ENCODE measurements around the gene MED9. TPM values are rescaled to one million over a fixed set of nuclear protein-coding genes. Genes with fewer than 3 reads are reported as not detected.

The MED9 gene
- polyA plus RNA-seq, 6 donors from 2014 or later, result 14.7 to 25.9 (median 18.5) TPM

DNA sequence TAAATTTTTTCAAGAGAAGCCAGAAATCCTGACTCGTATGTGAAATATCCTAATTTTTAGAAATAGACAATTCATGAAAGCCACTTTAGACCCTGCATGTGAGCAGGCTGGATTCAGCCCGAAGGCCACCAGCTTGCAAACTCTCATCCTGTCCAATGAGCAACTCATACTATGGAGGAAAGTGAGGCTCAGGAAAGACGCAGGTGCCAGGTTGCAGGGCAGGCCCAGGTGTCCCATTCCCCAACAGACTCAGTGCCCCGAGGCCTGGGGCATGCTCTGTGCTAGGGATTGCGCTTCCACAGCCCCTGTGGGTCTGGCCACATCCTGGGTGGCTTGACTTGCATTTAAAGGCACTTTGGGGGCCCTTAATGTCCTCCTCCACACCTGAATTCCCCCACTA is 36.1 kb downstream of the MED9 start:
- DNase-seq (no peak), ATAC-seq (ENCODE audit: low read depth in 2 of 2) (no peak)
- Mint-ChIP-seq H3K4me1 (peaks cover 0 to 10% (median 5%) of the 10 kb centered on the region in 3 donors), H3K27me3 (no peaks in the 10 kb centered on the region), H3K9me3 (no peaks in the 10 kb centered on the region), H3K27ac (no peak overlapping the region), H3K4me3 (no peak overlapping the region), H3K36me3 (peaks cover 0 to 5% of the 10 kb centered on the region in 2 donors)

DNA sequence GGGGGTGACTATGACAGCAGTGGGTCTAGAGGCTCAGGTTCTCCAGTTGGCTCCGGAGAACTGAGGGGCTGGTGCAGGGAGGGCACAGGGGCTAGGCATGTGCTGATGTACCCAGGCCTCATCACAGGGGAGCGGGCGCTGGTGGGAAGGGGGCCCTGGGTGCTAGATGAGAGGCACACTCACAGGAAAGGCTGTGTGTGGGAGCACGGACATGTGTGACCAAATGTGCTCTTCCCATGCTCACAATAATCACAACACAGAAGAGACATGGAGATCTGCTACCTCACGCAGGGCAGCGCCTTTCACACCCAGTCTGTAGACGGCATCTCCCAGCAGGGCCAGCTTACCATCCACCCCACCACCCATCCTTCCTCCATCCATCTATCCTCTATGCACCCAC is 36.8 kb downstream of the MED9 start:
- DNase-seq, result no peak
- H3K4me1 Mint-ChIP-seq, result peaks cover 0 to 10% (median 5%) of the 10 kb centered on the region in 3 donors
- peaks cover 0 to 5% of the 10 kb centered on the region in 2 donors for H3K36me3 Mint-ChIP-seq
- H3K9me3 Mint-ChIP-seq, result no peaks in the 10 kb centered on the region
- no peaks in the 10 kb centered on the region for H3K27me3 Mint-ChIP-seq
- H3K27ac Mint-ChIP-seq, result peak overlapping the region in 2 of 6 donors; percentile 10 to 83
- peak overlapping the region in 1 of 8 donors; percentile 36 for H3K4me3 Mint-ChIP-seq
- no peak for ATAC-seq (ENCODE audit: low read depth in 2 of 2)

DNA sequence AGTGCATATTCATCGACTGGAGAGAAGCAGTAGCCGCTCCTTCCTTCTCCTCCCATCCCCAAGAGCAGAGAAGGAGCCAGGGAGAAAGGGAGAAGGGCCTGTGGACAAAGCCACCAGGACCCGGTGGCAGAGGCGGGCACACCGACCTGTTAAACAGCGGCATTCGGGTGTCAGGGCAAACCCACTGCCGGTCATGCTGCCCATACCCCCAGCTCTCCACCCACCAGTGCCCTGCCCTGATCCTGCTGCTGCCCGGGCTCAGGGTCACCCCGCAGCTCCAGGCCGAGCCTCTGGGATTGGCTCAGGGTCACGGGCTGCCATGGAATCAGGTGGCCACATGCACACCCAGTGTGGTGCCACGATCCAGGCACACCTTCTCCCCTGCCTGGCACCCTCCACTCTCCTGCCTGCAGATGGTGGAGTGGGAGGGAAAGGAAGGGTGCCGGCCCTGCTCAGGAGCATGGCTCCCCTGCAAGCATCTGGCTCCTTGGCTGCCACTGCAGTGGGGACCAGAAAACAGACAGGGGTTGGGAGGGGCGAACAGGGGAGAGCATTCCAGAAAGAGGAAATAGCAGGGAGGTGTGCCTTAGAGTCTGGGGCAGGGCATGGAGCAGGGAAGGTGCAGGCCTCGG is 37.7 kb downstream of the MED9 start:
- no peaks in the 10 kb centered on the region for H3K27me3 Mint-ChIP-seq
- DNase-seq (no peak), ATAC-seq (ENCODE audit: low read depth in 2 of 2) (no peak)
- H3K36me3 Mint-ChIP-seq, result peaks cover 0 to 5% of the 10 kb centered on the region in 2 donors
- peaks cover 0 to 10% (median 5%) of the 10 kb centered on the region in 3 donors for H3K4me1 Mint-ChIP-seq
- no peaks in the 10 kb centered on the region for H3K9me3 Mint-ChIP-seq
- H3K4me3 Mint-ChIP-seq, result no peak overlapping the region
- H3K27ac Mint-ChIP-seq, result no peak overlapping the region

DNA sequence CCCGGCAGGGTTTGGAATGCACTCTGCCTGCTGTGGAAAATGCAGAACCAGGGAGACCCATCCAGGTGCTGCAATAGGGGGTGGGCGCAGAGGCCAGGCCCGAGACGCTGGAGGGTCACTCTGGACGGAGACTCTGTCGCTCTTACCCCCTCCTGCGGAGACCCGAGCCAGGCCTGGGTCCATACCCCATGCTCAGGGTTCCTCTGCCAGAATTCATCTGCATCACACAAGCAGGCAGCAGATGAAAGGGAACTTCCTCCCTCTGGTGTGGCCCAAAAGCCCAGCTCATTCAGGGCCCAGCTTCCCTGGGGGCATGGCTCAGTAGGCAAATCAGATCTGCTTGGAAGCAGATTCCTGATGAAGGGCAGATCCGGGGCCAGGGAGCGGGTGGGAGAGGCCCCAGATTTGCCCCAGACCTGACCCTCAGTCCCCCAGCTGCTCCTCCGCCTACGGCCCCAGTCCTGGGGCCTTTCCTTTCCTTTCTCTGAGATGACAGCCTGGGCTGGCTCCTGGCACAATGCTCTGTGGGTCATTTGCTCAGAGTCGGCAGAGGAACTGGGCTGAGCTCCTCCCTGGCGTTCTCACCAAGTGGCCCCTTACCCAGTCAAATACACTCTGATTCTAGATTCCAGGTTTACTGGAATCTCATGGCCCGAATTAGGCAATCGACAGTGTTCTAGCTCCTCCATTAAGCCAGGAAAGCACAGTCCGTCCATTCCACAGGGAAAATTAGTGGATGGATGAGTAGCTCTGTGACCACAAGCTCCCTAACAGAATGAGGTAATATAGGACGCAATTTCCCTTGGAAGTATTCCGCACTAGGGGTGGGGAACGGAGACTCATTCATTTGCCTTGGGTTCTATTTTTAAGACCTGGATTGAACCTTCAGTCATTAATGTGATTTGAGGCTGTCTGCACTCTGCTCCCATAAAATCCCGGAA is 38.5 kb downstream of the MED9 start:
- ATAC-seq (ENCODE audit: low read depth in 2 of 2) (no peak), DNase-seq (no peak)
- no peak overlapping the region for H3K27ac Mint-ChIP-seq
- H3K4me3 Mint-ChIP-seq, result no peak overlapping the region
- H3K4me1 Mint-ChIP-seq, result peaks cover 0 to 4% (median 0%) of the 10 kb centered on the region in 3 donors
- H3K27me3 Mint-ChIP-seq, result no peaks in the 10 kb centered on the region
- peaks cover 0 to 5% of the 10 kb centered on the region in 2 donors for H3K36me3 Mint-ChIP-seq
- H3K9me3 Mint-ChIP-seq, result no peaks in the 10 kb centered on the region

DNA sequence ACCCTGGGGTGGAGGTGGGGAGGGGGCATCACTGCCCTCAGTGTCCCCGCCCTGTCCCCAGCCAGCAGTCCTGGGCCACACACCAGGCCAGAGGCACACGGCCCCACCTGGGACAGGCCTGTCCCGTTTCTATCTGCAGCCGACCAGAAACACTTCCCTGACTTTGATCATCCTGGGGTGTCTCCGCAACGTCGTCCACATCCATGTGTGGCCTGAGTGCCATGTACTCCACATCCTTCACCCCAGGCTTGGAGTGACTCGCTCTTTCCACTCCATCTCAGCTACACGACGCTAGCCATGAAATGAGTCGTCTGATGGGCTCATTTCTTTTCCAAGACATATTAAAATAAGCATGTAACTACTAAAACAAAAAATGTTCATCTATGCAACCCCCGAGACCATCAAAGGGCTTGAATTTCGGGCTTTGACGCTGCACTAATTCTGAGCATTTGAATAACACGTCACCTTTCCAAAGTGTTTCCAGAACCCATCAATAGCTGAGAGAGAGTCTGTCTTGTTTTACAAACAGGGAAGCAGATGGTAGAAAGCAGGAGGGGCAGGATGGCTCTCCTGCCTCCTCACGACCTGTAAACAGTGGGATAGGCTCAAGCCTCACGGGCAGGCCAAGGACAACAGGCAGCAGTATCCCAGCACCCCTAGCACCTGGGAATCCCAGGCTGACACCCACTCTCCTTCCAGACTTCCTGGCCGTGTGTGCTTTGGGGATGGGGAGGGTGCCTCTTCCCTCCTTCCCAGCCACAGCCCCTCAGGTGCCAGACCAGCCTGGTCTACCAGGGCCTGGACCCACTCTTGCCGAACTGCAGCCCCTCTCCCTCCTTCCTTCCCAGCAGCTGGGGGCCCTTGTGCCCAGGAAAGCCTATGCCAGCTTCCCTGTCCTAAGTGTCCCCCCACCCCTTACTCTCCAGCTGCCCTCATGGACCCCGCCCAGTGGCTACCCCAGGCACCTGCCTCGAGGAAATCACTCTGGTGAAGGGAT is 39.4 kb downstream of the MED9 start:
- Mint-ChIP-seq H3K4me1 (no peaks in the 10 kb centered on the region), H3K36me3 (peaks cover 0 to 5% of the 10 kb centered on the region in 2 donors), H3K4me3 (no peak overlapping the region), H3K9me3 (no peaks in the 10 kb centered on the region), H3K27me3 (no peaks in the 10 kb centered on the region), H3K27ac (peak overlapping the region in 2 of 6 donors; percentile 47 to 89)
- ATAC-seq (ENCODE audit: low read depth in 2 of 2) (no peak), DNase-seq (no peak)

DNA sequence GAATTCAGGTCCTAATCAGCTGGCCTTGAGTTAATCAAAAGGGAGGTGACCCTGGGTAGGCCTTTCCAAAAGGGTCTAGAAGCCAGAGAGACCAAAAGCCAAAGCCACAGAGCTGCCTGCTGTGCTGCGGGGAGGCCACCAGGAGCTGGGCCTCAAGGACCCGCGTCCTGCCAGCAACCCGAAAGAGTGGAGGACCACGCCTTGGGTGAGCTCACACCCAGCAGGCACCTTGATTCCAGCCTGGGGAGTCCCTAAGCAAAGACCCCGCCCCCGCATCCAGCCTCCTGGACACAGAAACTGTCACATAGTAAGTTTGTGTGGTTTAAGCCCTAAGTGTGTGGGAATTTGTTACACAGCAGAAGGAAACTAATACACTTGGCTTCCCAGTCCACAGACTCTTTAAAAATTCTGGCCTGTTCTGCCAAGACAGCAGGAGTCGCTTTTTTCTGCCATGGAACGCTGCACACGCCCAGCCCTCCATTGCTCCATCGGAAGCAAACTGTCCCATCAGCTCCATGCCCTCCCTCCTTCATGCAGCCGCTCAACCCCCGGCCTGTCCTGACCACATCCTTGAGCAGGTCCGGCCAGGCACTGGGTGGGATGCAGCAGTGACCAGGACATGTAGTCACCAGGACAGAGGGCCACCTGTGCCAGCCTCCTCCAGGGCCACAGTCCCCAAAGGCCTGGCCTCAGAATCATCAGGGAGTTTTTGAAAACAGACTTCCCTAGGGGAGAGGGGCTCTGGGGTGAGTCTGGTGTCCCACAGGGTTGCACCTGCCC is 40.3 kb downstream of the MED9 start:
- Mint-ChIP-seq H3K4me1 (no peaks in the 10 kb centered on the region), H3K36me3 (peaks cover 0 to 5% of the 10 kb centered on the region in 2 donors)

DNA sequence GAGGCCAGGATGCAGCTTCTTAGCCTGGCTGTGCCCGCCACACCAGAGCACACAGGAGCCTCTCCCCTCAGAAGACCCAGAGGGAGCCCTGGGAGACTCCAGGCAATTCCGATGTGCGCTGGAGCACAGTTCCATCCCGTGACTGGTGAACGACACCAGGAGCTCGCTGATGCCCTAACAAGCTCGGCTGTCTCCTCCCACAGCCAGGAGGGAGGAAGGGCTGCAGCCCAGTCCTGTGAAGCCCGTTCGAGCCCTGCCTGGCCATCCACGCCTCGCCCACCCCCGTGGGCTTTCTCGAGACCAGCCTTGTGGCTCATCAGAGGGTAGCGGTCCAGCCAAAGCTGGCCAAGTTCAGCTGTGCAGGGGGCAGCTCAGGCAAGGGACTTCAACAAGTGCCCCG is 41.2 kb downstream of the MED9 start:
- no peak overlapping the region for H3K4me3 Mint-ChIP-seq
- H3K9me3 Mint-ChIP-seq, result no peaks in the 10 kb centered on the region
- no peak for DNase-seq
- peaks cover 0 to 5% of the 10 kb centered on the region in 2 donors for H3K36me3 Mint-ChIP-seq
- no peaks in the 10 kb centered on the region for H3K27me3 Mint-ChIP-seq
- H3K4me1 Mint-ChIP-seq, result no peaks in the 10 kb centered on the region
- ATAC-seq (ENCODE audit: low read depth in 2 of 2), result no peak
- no peak overlapping the region for H3K27ac Mint-ChIP-seq

More for the DNA sequence above, 40.3 kb downstream of the MED9 start:
- Mint-ChIP-seq H3K9me3 (no peaks in the 10 kb centered on the region), H3K4me3 (peak overlapping the region in 1 of 8 donors; percentile 52), H3K27ac (no peak overlapping the region), H3K27me3 (no peaks in the 10 kb centered on the region)
- ATAC-seq (ENCODE audit: low read depth in 2 of 2) (no peak), DNase-seq (no peak)

DNA sequence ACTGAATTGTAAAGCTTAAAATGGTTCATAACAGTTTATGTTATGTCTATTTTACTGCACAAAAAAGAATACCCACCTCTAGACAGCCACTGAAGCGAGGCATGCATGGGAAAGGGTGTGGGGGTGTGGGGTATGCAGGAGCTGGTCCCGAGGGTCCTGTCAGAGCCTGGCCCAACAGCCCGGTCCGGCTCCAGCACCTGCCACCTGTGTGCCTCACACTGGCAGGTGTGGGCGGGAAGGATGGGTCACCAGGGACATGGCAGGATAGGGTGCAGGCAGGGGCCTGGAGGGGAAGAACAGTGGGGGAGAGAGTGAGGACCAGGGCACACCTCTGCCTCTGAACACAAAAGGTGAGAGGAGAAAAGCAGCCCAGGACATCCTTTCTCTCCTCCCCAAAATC is 42.2 kb downstream of the MED9 start:
- Mint-ChIP-seq H3K9me3 (no peaks in the 10 kb centered on the region), H3K27ac (no peak overlapping the region), H3K4me1 (peaks cover 0 to 2% (median 0%) of the 10 kb centered on the region in 3 donors), H3K36me3 (peaks cover 0 to 5% of the 10 kb centered on the region in 2 donors), H3K27me3 (no peaks in the 10 kb centered on the region), H3K4me3 (no peak overlapping the region)
- DNase-seq, result no peak
- no peak for ATAC-seq (ENCODE audit: low read depth in 2 of 2)

DNA sequence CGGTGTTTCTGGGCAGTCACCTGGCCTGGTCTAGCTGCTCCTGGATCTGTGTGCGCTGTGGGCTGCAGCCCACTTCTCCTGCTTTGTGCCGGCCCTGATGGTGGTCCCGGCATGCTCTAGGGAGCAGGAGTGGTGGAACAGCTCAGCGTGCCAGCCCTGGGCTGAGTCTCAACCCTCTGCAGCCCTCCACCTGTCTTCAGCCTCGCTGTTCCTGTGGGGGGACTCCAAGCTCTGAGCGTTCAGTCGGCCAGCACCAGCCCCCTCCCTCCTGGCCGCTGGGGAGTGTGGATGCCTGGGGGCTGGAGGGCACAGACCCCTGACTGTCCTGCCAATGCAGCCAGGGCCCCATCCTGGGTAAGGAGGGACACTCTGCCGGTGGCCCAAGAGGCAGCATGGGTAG is 43.1 kb downstream of the MED9 start:
- Mint-ChIP-seq H3K4me3 (no peak overlapping the region), H3K9me3 (no peaks in the 10 kb centered on the region), H3K36me3 (peaks cover 0 to 5% of the 10 kb centered on the region in 2 donors), H3K4me1 (peaks cover 0 to 3% (median 0%) of the 10 kb centered on the region in 3 donors), H3K27me3 (no peaks in the 10 kb centered on the region), H3K27ac (peak overlapping the region in 1 of 6 donors; percentile 30)
- no peak for ATAC-seq (ENCODE audit: low read depth in 2 of 2)
- DNase-seq, result no peak

DNA sequence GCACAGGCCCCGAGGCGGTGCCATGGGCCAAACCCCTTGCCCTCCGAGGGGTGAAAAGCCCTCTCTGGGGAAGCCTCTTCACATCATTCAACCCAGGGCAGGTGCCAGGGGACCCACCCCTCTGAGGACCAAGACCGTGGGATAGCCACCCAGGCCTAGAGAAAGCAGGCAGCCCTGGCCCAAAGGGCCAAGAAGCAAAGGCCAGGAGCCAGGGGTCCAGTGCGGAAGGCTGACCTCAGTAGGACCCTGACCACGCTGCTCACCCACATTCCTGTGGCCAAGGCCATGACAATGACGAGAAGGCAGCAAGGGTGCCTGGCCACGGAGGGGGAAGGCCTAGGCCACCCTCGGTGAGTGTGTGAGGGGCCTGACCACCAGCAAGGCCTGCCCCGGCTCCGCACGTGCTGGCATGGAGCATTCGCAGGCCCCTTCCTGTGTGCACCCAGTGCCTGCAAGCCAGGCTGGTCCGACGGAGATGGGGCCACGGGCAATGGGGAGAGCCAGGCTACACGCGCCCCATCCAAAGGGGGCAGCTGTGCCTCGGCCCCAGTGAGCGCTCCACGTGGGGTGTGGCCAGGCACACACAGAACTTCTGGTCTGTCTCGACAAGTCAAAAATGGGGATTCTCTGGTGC is 43.9 kb downstream of the MED9 start:
- DNase-seq (no peak), ATAC-seq (ENCODE audit: low read depth in 2 of 2) (no peak)
- Mint-ChIP-seq H3K4me3 (no peak overlapping the region), H3K36me3 (peaks cover 0 to 5% of the 10 kb centered on the region in 2 donors), H3K9me3 (no peaks in the 10 kb centered on the region), H3K27ac (peak overlapping the region in 1 of 6 donors; percentile 37), H3K27me3 (no peaks in the 10 kb centered on the region), H3K4me1 (peaks cover 0 to 3% (median 0%) of the 10 kb centered on the region in 3 donors)

DNA sequence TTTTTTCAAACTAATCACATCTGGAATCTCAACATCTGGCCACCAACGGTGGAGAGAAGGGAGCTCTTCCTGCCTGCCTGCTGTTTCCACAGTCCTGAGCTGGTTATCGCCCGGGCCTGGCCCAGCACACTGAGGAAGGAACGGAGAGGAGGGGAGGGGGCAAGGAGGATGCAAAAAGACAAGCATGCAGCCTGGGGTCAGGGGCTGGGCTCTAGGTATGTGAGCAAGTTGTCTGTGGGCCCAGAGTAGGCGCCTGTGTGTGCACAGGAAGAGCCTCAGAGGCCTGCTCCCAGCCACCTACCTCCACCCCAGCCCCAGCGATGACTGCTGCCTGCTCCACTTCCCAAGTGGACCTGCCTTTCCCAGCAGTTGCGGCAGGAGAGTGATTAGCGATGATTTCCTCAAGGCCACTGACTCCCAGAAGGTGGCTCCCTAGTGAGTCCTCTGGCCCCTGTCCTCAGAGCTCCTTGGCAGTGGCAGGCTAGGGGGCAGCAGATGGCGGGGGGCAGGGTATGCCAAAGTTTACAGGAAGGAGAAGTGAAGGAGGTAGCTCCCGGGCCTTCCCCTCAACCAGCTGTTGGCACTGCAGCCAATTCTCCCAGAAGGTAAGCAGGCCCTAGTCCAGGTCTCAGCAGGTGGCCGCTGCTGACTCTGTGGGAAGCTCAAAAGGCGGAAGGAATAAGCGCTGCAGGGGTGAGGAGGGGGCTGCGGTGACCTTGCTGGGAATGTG is 46.4 kb downstream of the MED9 start:
- ATAC-seq (ENCODE audit: low read depth in 2 of 2) (no peak), DNase-seq (no peak)
- Mint-ChIP-seq H3K9me3 (no peaks in the 10 kb centered on the region), H3K36me3 (no peaks in the 10 kb centered on the region), H3K27ac (no peak overlapping the region), H3K27me3 (no peaks in the 10 kb centered on the region), H3K4me3 (peak overlapping the region in 1 of 8 donors; percentile 52), H3K4me1 (peaks cover 0 to 3% (median 0%) of the 10 kb centered on the region in 3 donors)
